Breast epithelium (tissue), 4 donors: Measurements from ENCODE around the gene TEX52. TPM values are rescaled to one million over a fixed set of nuclear protein-coding genes. Genes with fewer than 3 reads are reported as not detected.
A peak's percentile ranks its signal among the peaks of the same experiment; 100 is the strongest.

Experiments
- DNase-seq, 2 donors: peaks; one replicate each; pipeline ENCODE4 v3.0.0-alpha.2; 2019; ENCODE audit warnings: low spot score in 2 of 2
- H3K27ac ChIP-seq, 2 donors: fragments of 200-600 bp; sonication (generic) in 1 of 2; one replicate each; pipeline ENCODE4 v1.5.1; 2016 to 2019; ENCODE audit warnings: mild to moderate bottlenecking in 1 of 2
- H3K27me3 ChIP-seq, 2 donors: fragments of 200-600 bp; sonication (generic) in 1 of 2; one replicate each; pipeline versions ENCODE4 v1.5.1 to v1.6.0; 2017 to 2019; ENCODE audit warnings: control low read depth in 1 of 2, mild to moderate bottlenecking in 1 of 2
- H3K36me3 ChIP-seq: fragments of 200-600 bp; one replicate; pipeline ENCODE4 v1.5.1; 2019
- H3K4me1 ChIP-seq, 2 donors: fragments of 200-600 bp; sonication (generic); one replicate each; pipeline ENCODE4 v1.5.1; 2016 to 2019; ENCODE audit warnings: control low read depth in 1 of 2
- H3K4me3 ChIP-seq, 3 donors: fragments of 200-600 bp; sonication (generic); 1 replicate in 2 of 3; 2 replicates in 1 of 3; pipeline ENCODE4 v1.5.1; 2016 to 2019; ENCODE audit warnings: mild to moderate bottlenecking in 3 of 3, moderate library complexity in 2 of 3
- H3K9me3 ChIP-seq, 2 donors: fragments of 200-600 bp; sonication (generic) in 1 of 2; one replicate each; pipeline ENCODE4 v1.5.1; 2016 to 2019; ENCODE audit warnings: control low read depth in 1 of 2
- CTCF ChIP-seq, 3 donors: fragments of 450-650 bp; IDR thresholded peaks; one replicate each; pipeline ENCODE4 v1.5.1; 2016 to 2017; ENCODE audit warnings: antibody characterized with exemption in 3 of 3, mild to moderate bottlenecking in 3 of 3, moderate library complexity in 3 of 3
- POLR2A ChIP-seq: fragments of 450-650 bp; IDR thresholded peaks from one replicate; pipeline ENCODE4 v1.6.1; 2016; ENCODE audit warnings: antibody characterized with exemption, mild to moderate bottlenecking, moderate library complexity
- POLR2AphosphoS5 ChIP-seq, 3 donors: sonication (generic); formaldehyde crosslinking; IDR thresholded peaks; one replicate each; pipeline ENCODE4 v1.6.1; 2017; ENCODE audit warnings: antibody characterized with exemption in 3 of 3
- intact Hi-C: fragments of 100-400 bp; cut with DNase I; formaldehyde crosslinking; loops from one replicate; pipeline ENCODE4 v1.15.1; 2023; ENCODE audit warnings: low total_unique reads
- total RNA-seq, 3 donors: library from RNA; depleted of rRNA; stranded (reverse); fragments of >200 nt; gene quantifications; one replicate each; pipeline ENCODE4 v1.1.0, GENCODE V29; 2016

The TEX52 gene
- total RNA-seq, 3 donors from 2014 or later, result not detected

DNA sequence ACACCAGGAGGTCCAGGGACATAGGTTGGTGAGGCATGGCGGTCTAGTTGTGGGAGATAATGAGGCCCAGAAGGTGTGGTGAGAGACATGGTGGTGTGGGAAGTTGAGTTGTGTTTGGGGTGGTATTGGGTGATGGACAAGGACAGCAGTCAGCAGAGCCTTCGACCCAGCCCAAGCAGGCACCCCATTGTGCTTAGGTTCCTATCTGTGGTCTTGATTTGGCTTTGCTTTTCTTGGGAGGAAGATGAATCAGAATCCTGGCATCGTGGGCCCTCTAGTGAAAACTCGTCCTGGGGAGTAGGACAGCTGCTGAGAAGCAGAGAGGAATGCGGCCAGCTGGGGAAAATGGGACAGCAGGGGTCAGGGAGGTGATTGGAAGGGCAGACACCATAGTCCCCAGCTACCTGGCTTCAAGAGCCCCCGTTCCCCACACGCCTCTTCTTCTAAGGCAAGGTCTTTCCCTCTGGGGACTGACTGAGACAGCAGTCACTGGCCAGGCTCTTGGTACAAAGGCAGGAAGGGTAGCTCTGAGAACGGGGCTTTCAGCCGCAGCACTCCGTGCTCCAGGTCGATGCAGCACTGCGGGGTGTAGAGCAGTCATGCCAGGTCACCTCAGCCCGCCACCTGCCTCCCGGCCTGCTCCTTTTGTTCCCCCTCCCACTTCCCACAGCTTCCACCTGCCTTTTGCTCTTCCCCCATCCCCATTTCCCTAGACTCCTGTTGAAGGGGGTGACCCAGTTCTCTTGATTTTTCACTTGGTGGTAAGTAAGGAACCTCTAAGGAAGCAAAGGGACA, 29.9 kb downstream of the TEX52 start:
- Histone ChIP-seq H3K4me3 (no peak overlapping the region), H3K4me1 (no peaks in the 10 kb centered on the region), H3K36me3 (peaks cover 6% of the 10 kb centered on the region), H3K9me3 (no peaks in the 10 kb centered on the region), H3K27ac (no peak overlapping the region), H3K27me3 (no peaks in the 10 kb centered on the region)
- intact Hi-C loops, result no loop called here
- TF ChIP-seq POLR2A, result no peak
- no peak for TF ChIP-seq POLR2AphosphoS5 (IDR thresholded peaks at IDR 0.05)
- TF ChIP-seq CTCF (IDR thresholded peaks at IDR 0.05), result no peak
- DNase-seq, result no peak

- intact Hi-C loops, result no loop called here
- Histone ChIP-seq H3K36me3 (peaks cover 6% of the 10 kb centered on the region), H3K27me3 (no peaks in the 10 kb centered on the region), H3K4me3 (no peak overlapping the region), H3K9me3 (no peaks in the 10 kb centered on the region), H3K27ac (no peak overlapping the region), H3K4me1 (no peaks in the 10 kb centered on the region)
- TF ChIP-seq POLR2AphosphoS5 (IDR thresholded peaks at IDR 0.05) (no peak), CTCF (IDR thresholded peaks at IDR 0.05) (no peak), POLR2A (no peak)
- no peak for DNase-seq
Observed at GRCh38 chr12:2826036-2826435, 30.8 kb downstream of the TEX52 start.

DNA sequence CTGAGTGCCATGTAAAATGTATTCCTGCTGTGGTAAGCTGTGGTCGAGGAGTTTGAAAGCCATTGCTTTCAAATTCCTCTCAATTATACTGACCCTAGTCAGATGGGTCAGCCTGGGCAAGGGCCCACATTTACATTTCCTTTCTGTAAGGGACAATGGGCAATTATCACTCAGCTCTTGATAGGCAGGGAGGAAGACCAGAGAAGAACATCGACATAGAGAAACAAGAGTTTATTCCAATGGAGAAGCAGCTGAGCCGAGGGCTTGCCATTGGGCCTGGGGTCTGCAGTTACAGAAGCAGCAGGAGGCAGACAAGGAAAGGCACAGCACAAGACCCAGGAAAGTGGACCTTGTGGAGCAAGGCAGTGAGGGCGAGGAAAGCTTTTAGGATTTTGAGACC, 31.7 kb downstream of the TEX52 start:
- Histone ChIP-seq H3K36me3 (peaks cover 6% of the 10 kb centered on the region), H3K27me3 (no peaks in the 10 kb centered on the region), H3K4me1 (no peaks in the 10 kb centered on the region), H3K9me3 (no peaks in the 10 kb centered on the region), H3K4me3 (no peak overlapping the region), H3K27ac (no peak overlapping the region)
- no peak for TF ChIP-seq CTCF (IDR thresholded peaks at IDR 0.05)
- no peak for DNase-seq
- intact Hi-C loops, result no loop called here

DNA sequence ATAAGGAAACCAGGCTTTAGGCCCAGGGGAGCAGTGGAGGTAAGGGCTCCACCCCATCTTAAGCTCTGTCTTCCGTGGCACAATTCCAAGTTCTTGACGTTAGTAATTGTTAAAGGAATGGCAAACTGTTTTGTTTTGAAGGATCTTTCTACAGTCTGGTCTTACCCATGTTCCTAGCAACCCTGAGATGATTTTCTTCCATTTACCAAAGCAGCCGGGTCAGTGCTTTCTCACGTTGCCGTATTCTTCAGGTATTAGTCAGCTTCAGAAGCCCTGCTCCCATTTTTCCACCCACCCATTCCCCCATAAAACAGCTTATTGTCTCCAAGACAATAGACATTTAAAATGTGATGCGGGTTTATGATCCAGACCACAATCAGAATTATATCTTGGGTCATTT, 32.3 kb downstream of the TEX52 start:
- intact Hi-C loops, result no loop called here
- H3K36me3 ChIP-seq, result peaks cover 6% of the 10 kb centered on the region
- no peaks in the 10 kb centered on the region for H3K9me3 ChIP-seq
- no peak overlapping the region for H3K4me3 ChIP-seq
- no peaks in the 10 kb centered on the region for H3K27me3 ChIP-seq
- no peak overlapping the region for H3K27ac ChIP-seq
- no peak for DNase-seq
- no peaks in the 10 kb centered on the region for H3K4me1 ChIP-seq
- TF ChIP-seq POLR2AphosphoS5 (IDR thresholded peaks at IDR 0.05) (no peak), CTCF (IDR thresholded peaks at IDR 0.05) (no peak), POLR2A (no peak)

DNA sequence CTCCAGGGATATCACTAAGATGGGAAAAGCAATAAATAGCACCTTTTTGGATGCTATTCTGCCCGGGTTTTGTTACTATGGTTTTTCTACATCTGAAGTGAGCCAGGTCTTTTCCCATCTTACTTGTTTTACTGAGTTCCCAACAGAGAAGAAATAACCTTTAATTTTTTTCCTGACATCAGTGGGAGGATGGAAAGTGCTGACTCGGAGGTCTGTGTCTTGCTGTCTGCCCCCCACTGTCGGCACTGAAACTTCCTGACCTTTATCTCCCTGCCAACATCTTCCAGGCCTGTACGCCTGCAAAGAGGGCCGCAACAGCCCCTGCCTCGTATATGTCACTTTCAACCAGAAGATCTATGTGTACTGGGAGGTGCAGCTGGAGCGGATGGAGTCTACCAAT, 33.4 kb downstream of the TEX52 start:
- Histone ChIP-seq H3K36me3 (peaks cover 6% of the 10 kb centered on the region), H3K27ac (peak overlapping the region in 1 of 2 donors; percentile 25), H3K9me3 (no peaks in the 10 kb centered on the region), H3K4me3 (no peak overlapping the region), H3K27me3 (no peaks in the 10 kb centered on the region), H3K4me1 (no peaks in the 10 kb centered on the region)
- TF ChIP-seq CTCF (IDR thresholded peaks at IDR 0.05) (no peak), POLR2AphosphoS5 (IDR thresholded peaks at IDR 0.05) (no peak), POLR2A (no peak)
- intact Hi-C loops, result no loop called here
- no peak for DNase-seq
